DMS53 (cell line): ENCODE data around the gene RXRB.

Experiments
- DNase-seq: peaks from one replicate; lab custom pipeline; 2025; lab: John Stamatoyannopoulos, UW

The RXRB gene

DNA sequence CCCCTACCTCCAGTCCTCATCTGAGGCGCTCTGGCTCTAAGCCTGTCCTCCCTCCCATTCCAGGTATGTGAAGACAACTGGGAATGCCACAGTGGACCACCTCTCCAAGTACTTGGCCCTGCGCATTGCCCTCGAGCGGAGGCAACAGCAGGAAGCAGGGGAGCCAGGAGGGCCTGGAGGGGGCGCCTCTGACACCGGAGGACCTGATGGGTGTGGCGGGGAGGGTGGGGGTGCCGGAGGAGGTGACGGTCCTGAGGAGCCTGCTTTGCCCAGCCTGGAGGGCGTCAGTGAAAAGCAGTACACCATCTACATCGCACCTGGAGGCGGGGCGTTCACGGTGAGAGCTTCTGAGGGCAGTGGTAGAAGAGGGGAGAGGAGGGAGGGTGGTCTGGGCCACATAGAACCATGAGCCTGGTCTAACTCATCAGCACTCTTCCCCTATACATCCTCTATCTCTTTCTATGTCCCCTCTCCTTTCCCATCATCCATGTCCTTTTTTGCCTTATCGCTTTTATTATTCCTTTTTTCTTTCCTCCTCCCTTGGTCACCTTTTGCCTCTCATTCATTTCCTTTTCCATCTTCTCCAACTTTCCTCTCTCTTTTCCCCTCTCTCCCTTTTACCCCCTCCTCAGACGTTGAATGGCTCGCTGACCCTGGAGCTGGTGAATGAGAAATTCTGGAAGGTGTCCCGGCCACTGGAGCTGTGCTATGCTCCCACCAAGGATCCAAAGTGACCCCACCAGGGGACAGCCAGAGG, 11.4 kb upstream of the RXRB start:
- no peak for DNase-seq

DNA sequence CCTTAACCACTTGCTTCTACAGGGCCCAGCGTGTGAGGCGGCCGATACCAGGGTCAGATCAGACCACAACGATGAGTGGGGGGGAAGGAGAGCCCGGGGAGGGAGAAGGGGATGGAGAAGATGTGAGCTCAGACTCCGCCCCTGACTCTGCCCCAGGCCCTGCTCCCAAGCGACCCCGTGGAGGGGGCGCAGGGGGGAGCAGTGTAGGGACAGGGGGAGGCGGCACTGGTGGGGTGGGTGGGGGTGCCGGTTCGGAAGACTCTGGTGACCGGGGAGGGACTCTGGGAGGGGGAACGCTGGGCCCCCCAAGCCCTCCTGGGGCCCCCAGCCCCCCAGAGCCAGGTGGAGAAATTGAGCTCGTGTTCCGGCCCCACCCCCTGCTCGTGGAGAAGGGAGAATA, 10.7 kb upstream of the RXRB start:
- no peak for DNase-seq

DNA sequence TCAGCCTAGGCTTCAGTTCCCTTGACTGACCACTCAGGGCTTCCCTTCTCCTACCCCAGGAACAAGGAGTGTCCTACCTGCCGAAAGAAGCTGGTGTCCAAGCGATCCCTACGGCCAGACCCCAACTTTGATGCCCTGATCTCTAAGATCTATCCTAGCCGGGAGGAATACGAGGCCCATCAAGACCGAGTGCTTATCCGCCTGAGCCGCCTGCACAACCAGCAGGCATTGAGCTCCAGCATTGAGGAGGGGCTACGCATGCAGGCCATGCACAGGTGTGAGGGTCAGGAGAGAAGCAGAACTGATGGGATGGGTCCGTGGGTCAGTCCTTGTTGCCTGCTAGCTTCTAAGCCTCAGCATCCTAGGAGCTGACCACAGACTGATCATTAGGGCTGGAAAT, 9.4 kb upstream of the RXRB start:
- no peak for DNase-seq

DNA sequence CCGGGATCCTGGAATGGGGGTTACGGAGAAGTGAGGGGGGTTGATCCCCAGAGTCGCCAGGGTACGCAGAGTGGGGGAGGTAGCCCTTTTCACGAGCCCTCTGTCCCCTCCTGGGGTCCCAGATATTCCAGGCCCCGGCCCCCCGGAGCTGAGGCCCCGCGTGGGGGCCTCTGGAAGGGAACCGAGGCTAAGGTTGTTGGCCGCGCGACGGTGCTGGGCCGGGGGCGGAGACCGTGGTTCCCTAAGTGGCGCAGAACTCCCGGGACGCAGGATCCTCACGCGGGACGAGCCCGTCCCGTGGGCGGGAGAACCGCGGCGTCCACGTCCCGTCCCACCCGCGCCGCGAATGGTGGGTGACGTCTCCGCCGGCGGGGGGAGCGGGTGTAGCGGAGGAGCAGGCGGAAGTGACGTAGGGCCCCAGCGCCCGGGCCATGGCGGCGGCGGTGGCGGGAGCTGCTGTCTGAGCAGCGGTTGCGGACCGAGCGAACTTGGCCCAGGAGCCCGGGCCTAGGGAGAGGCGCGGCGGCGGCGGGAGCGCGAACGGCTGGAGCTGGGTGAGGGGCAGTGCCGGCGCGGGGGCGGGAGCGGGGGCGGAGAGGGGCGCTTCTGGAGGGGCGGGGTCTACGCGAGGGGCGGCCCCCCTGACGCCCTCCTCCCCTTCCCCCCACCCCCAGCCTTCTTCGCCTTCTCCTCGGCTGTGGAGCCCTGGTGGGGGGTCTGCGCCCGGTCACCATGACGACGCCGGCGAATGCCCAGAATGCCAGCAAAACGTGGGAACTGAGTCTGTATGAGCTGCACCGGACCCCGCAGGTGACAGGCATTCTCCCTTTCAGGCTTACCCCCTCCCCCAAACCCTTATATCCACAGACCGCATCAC, 7.9 kb upstream of the RXRB start, which contains the start of gene RING1:
Gene RING1 (plus strand): TSS at position 410 of the 877 bp plus-strand sequence. CDS start 323 bp downstream, at position 733.
- DNase-seq, result peak; percentile 86

DNA sequence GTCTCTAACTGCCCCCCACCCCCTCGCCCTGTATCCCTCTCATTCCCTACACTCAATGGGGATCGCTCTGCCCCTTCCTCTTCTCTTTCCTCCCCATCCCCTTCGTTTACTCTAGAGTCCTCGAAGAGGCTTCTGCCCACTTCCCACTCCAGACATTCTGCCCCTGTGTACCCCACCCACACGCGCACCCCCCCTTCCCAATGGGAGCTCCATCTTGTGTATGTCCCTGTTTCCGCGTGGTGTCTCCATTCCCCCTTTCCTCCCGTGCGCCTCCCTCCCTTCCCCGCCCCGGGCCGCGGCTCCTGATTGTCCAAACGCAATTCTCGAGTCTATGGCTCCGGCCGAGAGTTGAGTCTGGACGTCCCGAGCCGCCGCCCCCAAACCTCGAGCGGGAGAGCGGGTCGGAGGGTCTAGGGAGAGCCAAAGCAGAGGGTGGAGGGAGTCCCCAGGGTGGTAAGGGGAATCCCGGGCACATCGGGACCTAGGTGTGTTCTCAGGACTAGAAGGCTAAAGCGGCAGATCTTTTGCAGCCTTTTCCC, 7.2 kb upstream of the RXRB start:
- DNase-seq, result peak; percentile 73

DNA sequence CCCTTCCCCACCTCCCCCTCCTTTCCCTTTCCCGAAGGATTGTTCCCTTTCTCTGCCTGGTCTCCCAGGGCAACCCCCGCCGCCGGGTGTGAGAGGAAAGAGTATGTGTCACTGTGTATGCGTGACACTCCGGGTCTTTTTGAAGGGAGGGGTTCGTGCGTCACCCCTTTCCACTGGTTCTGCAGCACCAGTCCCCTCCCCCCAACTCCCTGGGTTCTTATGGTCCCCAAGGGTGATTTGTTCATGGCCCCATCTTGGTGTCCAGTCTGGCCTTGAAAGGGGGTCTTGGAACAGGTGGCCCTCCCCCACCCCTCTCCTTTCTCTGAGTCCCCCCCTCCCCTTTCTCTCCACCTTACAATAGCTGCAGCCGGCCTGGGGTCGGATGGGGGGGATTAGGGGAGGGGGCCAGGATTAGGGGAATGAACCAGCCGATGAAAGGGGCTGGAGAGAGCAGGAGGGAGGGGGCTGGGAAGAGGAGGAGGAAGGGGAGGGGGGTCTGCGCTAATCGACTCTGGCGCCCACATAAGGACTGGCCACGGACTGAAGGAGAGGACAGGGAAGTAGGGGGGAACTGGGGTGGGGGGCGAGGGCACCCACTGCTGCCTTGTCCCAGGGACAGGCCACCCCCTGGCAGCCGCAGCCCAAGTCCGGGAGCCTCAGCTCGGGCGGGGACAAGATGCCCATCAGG, 6.5 kb upstream of the RXRB start:
- DNase-seq, result peak; percentile 37

DNA sequence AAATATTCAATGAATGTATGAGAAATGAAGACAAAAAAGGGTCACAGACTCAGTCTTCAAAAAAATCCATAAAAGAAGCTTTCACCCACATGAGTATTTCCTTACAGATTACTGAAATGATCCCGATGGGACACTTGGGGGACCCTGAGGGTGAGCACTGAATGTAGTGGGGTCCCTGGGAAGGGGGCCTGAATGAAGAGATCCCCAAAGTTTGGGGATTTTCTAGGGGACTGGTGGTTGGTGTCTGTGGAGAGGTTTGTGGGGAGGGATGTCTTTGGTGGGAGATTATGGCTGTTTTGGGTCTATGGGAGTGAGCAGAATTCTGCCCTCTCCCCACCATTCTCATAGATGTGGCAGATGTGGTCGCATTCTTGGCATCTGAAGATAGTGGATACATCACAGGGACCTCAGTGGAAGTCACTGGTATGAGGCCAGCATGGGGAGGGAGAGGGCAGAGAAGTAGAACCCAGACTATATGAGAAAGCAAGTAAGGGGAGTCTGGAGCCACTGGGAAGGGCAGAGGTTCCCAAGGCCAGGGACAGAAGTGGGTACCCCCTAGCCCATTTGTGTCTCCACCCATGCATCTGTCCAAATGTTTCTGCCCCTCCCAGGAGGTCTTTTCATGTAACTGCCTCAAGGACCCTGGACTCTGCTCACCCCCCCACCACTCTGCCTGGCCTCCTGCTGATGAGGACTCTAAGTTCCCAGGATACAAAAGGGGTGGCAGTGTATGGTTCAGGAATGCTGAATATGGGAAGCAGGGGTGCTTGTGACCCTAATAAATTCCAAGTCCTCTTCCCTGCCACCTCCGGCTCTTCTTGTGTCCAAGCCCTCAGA, 5.8 kb upstream of the RXRB start:
- no peak for DNase-seq

DNA sequence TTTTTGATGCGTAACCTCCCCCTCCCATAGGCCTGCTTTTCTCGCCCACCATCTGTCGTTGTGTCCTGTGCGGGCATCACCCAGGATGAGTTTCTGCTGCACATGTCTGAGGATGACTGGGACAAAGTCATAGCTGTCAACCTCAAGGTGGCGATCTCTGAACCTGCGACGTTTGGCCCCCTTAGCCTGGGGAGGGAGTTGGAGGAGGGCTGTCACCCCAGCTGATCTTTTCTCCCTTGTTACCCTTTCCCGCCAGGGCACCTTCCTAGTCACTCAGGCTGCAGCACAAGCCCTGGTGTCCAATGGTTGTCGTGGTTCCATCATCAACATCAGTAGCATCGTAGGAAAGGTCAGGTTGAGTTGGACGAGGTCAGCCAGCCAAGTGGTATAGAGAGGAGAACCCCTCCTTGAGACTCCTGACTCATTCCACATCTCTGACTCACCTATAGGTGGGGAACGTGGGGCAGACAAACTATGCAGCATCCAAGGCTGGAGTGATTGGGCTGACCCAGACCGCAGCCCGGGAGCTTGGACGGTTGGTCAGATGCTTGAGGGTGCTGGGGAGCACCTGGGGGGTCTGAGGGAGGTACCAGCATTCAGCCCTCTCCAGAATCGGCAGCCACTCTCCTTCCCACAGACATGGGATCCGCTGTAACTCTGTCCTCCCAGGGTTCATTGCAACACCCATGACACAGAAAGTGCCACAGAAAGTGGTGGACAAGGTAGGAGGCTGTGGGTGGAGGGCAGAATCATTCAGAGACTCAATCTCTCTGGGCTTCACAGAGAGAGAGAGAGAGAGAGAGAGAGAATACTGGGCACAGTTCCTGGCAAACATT, 4.9 kb upstream of the RXRB start:
- DNase-seq, result peak; percentile 70

DNA sequence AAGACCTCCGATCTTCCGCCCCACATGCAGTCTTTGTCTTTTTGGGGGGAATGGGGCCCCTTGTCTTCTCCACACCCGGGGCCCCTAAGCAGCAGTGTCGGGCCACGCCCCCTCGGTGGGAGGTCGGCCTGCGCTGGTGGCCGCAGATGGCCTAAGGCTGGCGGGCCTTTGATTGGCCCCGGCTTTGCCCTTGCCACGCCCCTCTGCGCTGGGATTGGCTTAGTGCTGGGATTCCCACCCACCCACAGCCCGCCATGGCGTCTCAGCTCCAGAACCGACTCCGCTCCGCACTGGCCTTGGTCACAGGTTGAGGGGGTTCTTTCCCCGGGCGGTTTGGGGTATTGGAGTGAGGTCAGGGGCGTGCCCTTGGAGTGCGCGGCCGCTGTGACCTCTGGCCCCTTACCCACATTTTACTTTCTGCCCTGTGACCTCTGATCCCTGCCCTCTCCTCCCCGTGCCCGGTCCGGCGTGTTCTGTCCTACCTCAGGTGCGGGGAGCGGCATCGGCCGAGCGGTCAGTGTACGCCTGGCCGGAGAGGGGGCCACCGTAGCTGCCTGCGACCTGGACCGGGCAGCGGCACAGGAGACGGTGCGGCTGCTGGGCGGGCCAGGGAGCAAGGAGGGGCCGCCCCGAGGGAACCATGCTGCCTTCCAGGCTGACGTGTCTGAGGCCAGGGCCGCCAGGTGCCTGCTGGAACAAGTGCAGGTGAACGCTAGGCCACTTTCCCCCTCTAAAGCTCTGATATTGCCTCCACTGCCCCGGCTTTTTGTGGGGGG, 4.1 kb upstream of the RXRB start, which contains the start of gene HSD17B8:
Gene HSD17B8 (plus strand): TSS at position 241 of the 776 bp plus-strand sequence. CDS start 14 bp downstream, at position 255.
- peak; percentile 96 for DNase-seq

DNA sequence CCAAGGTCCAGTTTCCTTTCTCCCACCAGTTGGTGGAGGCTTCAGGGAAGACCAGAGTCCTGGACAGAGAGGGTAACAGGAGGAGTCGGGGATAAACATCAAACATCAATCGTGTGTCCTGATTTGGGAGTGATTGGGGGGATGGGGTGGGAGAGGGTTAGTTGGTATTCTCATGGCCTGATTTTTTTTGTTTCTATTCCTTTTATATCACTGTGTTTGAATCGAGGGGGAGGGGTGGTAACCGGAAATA, 3.6 kb upstream of the RXRB start:
- no peak for DNase-seq

DNA sequence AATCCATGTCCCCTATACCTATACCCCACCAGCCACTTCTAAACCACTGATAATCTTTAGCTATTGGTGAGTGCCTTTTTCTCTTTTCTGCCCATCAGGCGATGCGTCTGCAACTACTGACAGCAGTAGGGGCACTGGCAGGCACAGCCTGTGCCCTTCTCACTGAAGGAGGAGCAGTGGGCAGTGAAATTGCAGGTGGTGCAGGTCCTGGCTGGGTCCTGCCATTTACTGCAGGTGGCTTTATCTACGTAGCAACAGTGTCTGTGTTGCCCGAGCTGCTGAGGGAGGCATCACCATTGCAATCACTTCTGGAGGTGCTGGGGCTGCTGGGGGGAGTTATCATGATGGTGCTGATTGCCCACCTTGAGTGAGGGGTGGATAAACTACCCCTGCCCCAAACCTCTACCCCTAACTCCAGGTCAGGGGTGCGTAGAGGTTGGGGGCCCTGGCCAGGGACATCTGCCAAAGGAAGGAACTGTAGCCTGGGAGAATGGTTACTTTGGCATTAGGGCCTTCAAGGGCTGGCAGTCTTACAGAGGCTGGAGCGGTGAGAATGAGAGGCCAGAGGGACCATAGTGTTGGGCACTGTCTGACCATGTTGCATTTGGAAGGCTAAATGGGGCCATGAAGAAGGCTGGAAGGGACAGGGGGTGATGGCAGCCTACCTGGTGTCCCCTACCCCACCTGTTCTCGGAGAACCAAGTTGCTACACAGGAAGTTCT, 3.1 kb upstream of the RXRB start:
- no peak for DNase-seq

DNA sequence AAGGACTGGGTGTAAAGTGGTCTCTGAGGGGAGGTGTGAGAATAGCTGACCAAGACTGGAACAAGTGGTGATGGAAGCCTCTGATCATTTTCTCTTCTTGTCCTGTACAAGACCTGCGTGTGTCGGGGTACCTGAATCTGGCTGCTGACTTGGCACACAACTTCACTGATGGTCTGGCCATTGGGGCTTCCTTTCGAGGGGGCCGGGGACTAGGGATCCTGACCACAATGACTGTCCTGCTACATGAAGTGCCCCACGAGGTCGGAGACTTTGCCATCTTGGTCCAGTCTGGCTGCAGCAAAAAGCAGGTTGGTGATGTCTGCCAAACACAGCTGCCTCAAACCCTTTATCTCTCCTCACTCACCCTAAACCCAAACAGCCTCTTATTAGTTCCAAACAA, 2.3 kb upstream of the RXRB start:
- DNase-seq, result no peak

DNA sequence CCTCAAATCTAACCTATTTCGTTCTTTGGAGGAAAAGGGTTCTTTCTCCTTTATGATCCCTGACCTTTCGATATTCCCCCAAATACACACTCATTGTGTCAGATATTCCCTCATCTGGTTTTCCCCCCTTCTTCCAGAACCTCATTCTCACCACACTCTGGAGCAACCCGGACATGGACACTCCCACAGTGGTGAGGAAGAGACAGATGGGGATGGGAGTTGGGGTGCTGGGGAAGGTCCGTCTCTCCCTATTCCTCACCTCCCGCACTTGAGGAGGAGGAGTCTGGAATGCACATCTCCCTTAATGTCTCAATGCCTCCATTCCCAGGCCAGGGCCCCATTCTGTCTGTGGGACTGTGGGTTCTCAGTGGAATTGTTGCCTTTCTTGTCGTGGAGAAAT, 1.5 kb upstream of the RXRB start:
- DNase-seq, result no peak

DNA sequence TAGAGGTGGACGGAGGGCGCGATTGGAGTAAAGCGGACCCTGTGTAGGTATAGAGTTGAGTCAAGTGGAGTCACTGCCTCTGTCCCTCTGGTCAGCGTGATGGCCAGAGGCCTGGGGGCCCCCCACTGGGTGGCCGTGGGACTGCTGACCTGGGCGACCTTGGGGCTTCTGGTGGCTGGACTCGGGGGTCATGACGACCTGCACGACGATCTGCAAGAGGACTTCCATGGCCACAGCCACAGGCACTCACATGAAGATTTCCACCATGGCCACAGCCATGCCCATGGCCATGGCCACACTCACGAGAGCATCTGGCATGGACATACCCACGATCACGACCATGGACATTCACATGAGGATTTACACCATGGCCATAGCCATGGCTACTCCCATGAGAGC, 681 bp upstream of the RXRB start:
- no peak for DNase-seq

DNA sequence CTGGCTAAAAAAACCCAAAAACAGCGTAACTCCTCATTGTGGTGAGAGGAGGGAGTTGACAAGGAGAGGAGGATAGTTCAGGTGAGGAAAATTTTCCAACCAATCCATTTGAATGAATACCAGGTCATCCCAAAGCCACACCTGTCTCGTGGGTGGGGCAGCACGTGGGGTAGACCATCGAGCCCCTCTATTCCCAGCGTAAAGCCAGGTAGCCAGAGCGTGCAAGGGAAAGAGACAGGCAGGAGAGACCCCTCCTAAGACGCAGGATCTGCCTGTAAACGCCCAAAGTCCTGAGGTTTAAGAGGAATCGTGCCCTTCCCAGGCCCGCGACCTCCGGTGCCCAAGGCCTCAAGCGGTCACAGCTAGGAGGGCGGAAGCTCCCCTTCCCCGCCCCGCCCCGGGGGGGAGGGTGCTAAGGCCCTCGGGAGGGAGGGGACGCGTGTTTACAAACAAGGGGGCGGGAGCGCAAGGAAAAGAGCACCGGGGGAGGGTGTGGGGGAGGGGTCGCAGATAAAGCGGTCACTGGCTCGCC, 712 bp downstream of the RXRB start:
- peak; percentile 92 for DNase-seq

DNA sequence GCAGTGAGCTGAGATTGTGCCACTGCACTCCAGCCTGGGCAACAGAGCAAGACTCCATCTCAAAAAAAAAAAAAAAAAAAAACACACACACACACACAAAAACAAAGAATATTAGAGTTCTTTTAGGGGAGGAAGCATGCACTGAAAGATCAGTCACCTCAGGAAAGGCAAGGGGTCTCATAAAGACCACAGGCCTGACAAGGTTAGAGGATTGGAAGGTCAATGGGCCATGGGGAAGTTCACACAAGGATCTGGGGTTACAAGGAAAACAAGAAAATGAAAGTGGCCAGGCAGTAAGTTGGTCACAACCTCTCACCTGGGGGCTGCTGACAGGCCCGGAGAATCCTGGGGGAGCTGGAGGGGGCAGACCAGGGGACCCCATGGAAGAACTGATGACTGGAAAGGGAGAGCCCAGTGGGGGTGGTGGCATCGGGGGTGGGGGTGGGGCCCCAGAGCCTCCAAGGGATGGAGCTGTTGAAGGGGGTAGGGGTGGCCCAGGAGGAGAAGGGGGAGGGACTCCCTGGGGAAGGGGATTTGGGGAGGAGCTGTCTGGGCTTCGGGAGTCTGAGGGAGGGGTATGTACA, 1.5 kb downstream of the RXRB start:
- no peak for DNase-seq

DNA sequence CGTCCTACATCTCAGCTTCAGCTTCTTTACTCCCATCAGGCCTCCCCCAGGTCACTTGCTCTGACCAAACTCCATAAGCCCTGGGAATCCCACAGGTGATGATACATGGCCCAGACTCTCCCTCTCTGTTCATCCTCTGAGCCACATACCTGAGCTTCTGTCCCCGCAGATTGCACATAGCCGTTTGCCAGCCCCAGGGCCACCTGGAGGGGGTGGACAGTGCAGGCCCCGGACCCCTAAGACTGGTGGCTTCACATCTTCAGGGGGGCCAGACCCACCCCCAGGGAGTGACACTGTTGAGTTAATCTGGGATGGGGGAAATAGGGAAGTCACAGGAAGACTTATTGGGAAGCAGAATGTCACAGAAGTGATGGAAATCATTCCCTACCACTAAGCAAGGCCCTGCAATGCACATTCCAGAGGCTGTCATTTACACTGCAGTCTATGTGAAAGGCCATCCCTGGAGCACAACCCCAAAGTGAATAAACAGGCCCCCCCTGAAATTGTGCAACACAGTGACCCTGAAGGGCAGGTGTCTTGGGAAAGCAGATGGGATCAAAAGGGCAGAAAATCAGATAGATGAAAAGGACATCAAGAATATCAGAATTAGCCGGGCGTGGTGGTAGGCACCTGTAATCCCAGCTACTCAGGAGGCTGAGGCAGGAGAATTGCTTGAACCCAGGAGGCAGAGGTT, 2.2 kb downstream of the RXRB start:
- DNase-seq, result no peak
